Measurements from ENCODE around the gene CCDC149.

The CCDC149 gene

GRCh38 chr4:24912252-24913118 lies at the start of gene CCDC149:
TSS of gene CCDC149 (minus strand) at chr4:24913042. CDS start at chr4:24912864, 178 bp downstream.
- H3K27ac ChIP-seq = peak within 1 kb of the TSS; percentile 97
- TF ChIP-seq ZFX (IDR thresholded peaks at IDR 0.05) (peak; percentile 95), CTCF (conservative IDR thresholded peaks at IDR 0.05) (peak; percentile 17; the same call in 1 of the 2 replicates)

GRCh38 chr4:24957886-24958285 lies 45.0 kb upstream of the CCDC149 start:
- no peak for TF ChIP-seq CTCF (conservative IDR thresholded peaks at IDR 0.05)
- no peak for TF ChIP-seq ZFX (IDR thresholded peaks at IDR 0.05)
- no peak overlapping the region for H3K27ac ChIP-seq

GRCh38 chr4:24956763-24957162 lies 43.9 kb upstream of the CCDC149 start:
- H3K27ac ChIP-seq = no peak overlapping the region
- TF ChIP-seq ZFX (IDR thresholded peaks at IDR 0.05) (no peak), CTCF (conservative IDR thresholded peaks at IDR 0.05) (no peak)

- no peak for TF ChIP-seq CTCF (conservative IDR thresholded peaks at IDR 0.05)
- no peak for TF ChIP-seq ZFX (IDR thresholded peaks at IDR 0.05)
- H3K27ac ChIP-seq = no peak overlapping the region
Observed at GRCh38 chr4:24956091-24956490, 43.2 kb upstream of the CCDC149 start.

GRCh38 chr4:24952667-24953066 lies 39.8 kb upstream of the CCDC149 start:
- H3K27ac ChIP-seq = no peak overlapping the region
- TF ChIP-seq ZFX (IDR thresholded peaks at IDR 0.05) (no peak), CTCF (conservative IDR thresholded peaks at IDR 0.05) (no peak)

GRCh38 chr4:24949970-24950369 lies 37.1 kb upstream of the CCDC149 start:
- H3K27ac ChIP-seq = no peak overlapping the region
- TF ChIP-seq ZFX (IDR thresholded peaks at IDR 0.05) (no peak), CTCF (conservative IDR thresholded peaks at IDR 0.05) (no peak)

- no peak overlapping the region for H3K27ac ChIP-seq
- TF ChIP-seq ZFX (IDR thresholded peaks at IDR 0.05) (no peak), CTCF (conservative IDR thresholded peaks at IDR 0.05) (no peak)
Observed at GRCh38 chr4:24937917-24938281, 25.1 kb upstream of the CCDC149 start.
